BLaER1 (cell line): Measurements from ENCODE around the gene CHRNG.

Experiments used
- H3K27ac ChIP-seq: shearing (Covaris generic); formaldehyde crosslinking; 2 replicates; pipeline ENCODE4 v1.8.1; 2022
- H3K27me3 ChIP-seq: shearing (Covaris generic); formaldehyde crosslinking; 2 replicates; pipeline ENCODE4 v1.8.1; 2022
- H3K36me3 ChIP-seq: shearing (Covaris generic); formaldehyde crosslinking; 2 replicates; pipeline ENCODE4 v1.8.1; 2022
- H3K4me1 ChIP-seq: shearing (Covaris generic); formaldehyde crosslinking; 2 replicates; pipeline ENCODE4 v1.8.1; 2022
- H3K4me2 ChIP-seq: shearing (Covaris generic); formaldehyde crosslinking; 2 replicates; pipeline ENCODE4 v1.8.1; 2022
- H3K4me3 ChIP-seq: shearing (Covaris generic); formaldehyde crosslinking; 2 replicates; pipeline ENCODE4 v1.8.1; 2022
- H3K9ac ChIP-seq: shearing (Covaris generic); formaldehyde crosslinking; 2 replicates; pipeline ENCODE4 v1.8.1; 2022
- H3K9me3 ChIP-seq: shearing (Covaris generic); formaldehyde crosslinking; 2 replicates; pipeline ENCODE4 v1.8.1; 2022
- H4K20me1 ChIP-seq: shearing (Covaris generic); formaldehyde crosslinking; 2 replicates; pipeline ENCODE4 v1.8.1; 2022
- Cebpa-rat ChIP-seq: shearing (Covaris generic); IDR thresholded peaks from 2 replicates; pipeline ENCODE4 v1.8.1; 2022

CHRNG gene

DNA sequence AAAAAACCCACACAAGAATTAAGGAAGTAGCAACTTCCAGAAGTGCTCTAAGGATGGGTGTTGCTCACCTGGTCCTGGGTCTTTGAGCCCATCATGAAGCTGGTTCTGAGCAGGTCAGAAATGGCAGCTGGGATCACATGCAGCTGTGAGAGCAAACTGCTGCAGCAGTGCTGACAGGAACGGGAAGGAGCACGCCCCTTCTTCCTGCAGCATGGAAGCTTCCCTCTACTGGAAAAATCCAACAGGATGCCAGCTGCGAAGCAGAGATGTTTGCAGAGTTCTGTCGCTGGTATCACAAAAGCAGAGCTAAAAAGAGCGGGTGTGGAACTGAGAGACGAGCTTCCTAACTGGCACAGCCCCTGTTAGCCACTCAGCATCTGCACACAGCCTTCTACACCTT is 44.7 kb downstream of the CHRNG start:
- no peak overlapping the region for H3K4me3 ChIP-seq
- no peaks in the 10 kb centered on the region for H3K27me3 ChIP-seq
- no peaks in the 10 kb centered on the region for H4K20me1 ChIP-seq
- no peak overlapping the region for H3K4me2 ChIP-seq
- no peak overlapping the region for H3K9ac ChIP-seq
- H3K4me1 ChIP-seq: no peaks in the 10 kb centered on the region
- H3K27ac ChIP-seq: no peak overlapping the region
- peaks cover 58% of the 10 kb centered on the region for H3K36me3 ChIP-seq
- TF ChIP-seq Cebpa-rat: no peak
- no peaks in the 10 kb centered on the region for H3K9me3 ChIP-seq

DNA sequence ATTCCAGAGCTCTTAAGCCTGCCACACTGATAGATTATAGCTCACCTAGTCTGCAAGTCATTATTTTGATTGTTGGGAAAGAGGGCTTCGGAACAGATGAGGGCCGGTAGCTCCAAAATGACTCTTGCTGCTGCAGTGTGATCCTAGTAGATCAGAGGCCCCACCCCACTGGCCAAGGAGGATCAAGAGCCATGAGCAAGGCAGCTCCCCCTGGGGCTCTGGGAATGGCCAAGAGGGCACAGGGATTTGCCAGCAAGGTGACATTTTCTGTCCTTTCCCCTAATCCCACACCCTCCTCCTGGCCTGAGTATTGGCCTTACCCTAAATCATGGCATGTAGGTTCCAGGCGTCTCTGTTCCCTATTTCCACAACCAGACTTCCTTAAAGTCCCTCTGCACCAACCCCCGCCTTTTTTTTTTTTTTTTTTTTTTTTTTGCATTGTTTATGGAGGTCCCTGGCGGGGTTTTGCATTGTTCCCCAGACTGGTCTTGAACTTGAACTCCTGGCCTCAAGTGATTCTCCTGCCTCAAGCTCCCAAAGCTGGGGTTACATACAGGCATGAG is 47.5 kb downstream of the CHRNG start:
- no peak for TF ChIP-seq Cebpa-rat
- Histone ChIP-seq H4K20me1 (no peaks in the 10 kb centered on the region), H3K4me1 (no peaks in the 10 kb centered on the region), H3K27me3 (no peaks in the 10 kb centered on the region), H3K36me3 (peaks cover 34% of the 10 kb centered on the region), H3K4me2 (no peak overlapping the region), H3K4me3 (no peak overlapping the region), H3K27ac (no peak overlapping the region), H3K9me3 (no peaks in the 10 kb centered on the region), H3K9ac (no peak overlapping the region)

GRCh38 chr2:232587512-232587911 is 48.0 kb downstream of the CHRNG start:
- Histone ChIP-seq H3K27ac (no peak overlapping the region), H3K36me3 (peaks cover 29% of the 10 kb centered on the region), H3K27me3 (no peaks in the 10 kb centered on the region), H3K4me3 (no peak overlapping the region), H3K9me3 (no peaks in the 10 kb centered on the region), H3K4me2 (no peak overlapping the region), H4K20me1 (no peaks in the 10 kb centered on the region), H3K4me1 (no peaks in the 10 kb centered on the region), H3K9ac (no peak overlapping the region)
- TF ChIP-seq Cebpa-rat: no peak

DNA sequence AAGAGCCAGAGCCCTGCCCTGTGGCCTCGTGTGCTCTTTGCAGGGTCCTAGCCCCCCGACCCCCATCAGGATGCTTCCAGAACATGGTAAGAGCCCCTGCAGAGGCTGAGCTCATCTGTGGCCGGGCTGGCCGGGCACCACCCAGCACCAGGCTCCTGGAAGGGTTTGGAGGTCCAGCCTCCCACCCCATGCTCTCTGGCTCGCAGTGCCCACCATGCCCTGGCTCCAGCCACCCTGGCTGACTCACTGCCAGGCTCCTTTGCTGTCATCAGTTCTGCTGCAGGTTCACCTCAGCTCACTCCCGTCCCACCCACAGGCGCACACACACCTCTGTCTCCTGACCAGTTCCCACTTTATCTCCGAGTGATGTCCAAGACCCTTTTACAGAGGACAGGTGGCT is 48.5 kb downstream of the CHRNG start:
- no peaks in the 10 kb centered on the region for H3K27me3 ChIP-seq
- H3K9me3 ChIP-seq: no peaks in the 10 kb centered on the region
- H3K36me3 ChIP-seq: peaks cover 24% of the 10 kb centered on the region
- H3K4me2 ChIP-seq: no peak overlapping the region
- H3K9ac ChIP-seq: no peak overlapping the region
- no peak for TF ChIP-seq Cebpa-rat
- no peak overlapping the region for H3K4me3 ChIP-seq
- H4K20me1 ChIP-seq: no peaks in the 10 kb centered on the region
- H3K4me1 ChIP-seq: no peaks in the 10 kb centered on the region
- no peak overlapping the region for H3K27ac ChIP-seq

GRCh38 chr2:232588680-232589585 is 49.4 kb downstream of the CHRNG start:
- Histone ChIP-seq H3K9ac (no peak overlapping the region), H3K27ac (no peak overlapping the region), H3K4me3 (no peak overlapping the region), H3K36me3 (peaks cover 15% of the 10 kb centered on the region; the same call in 1 of the 2 replicates), H3K9me3 (no peaks in the 10 kb centered on the region), H3K4me1 (no peaks in the 10 kb centered on the region), H3K4me2 (no peak overlapping the region), H4K20me1 (no peaks in the 10 kb centered on the region), H3K27me3 (no peaks in the 10 kb centered on the region)
- no peak for TF ChIP-seq Cebpa-rat

DNA sequence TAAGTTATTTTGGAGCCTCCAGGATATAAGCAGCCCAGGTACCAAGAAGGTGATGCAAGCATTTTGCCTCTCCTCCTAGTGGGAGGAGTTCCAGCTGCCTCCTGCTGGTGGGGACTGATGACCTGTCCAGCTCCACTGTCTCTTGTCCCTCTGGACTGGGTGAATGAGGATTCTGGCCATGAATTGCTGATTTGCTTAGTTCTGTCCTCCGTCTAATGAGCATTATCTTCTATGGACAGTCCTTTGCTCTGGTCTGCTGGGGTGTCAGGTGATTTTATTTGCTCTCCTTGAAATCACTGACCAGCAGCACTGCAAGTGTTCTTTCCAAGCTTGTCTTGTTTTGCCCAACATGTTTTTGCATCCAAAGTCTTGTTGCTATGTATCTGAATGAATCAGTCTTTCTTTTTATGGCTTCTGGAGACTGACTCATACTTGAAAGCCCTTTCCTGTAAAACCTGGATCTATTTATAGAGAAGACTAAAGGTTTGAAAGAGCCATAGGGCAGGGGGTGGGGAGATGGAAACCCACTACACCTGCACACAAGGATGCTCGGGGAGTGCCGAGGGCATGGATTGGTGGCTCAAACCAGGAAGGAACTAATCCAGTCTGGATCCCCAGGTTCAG is 53.4 kb downstream of the CHRNG start:
- H3K4me2 ChIP-seq: no peak overlapping the region
- H3K27ac ChIP-seq: no peak overlapping the region
- no peak for TF ChIP-seq Cebpa-rat
- H3K9ac ChIP-seq: no peak overlapping the region
- H3K4me1 ChIP-seq: no peaks in the 10 kb centered on the region
- no peaks in the 10 kb centered on the region for H3K36me3 ChIP-seq
- H4K20me1 ChIP-seq: no peaks in the 10 kb centered on the region
- H3K4me3 ChIP-seq: no peak overlapping the region
- H3K9me3 ChIP-seq: no peaks in the 10 kb centered on the region
- H3K27me3 ChIP-seq: no peaks in the 10 kb centered on the region

DNA sequence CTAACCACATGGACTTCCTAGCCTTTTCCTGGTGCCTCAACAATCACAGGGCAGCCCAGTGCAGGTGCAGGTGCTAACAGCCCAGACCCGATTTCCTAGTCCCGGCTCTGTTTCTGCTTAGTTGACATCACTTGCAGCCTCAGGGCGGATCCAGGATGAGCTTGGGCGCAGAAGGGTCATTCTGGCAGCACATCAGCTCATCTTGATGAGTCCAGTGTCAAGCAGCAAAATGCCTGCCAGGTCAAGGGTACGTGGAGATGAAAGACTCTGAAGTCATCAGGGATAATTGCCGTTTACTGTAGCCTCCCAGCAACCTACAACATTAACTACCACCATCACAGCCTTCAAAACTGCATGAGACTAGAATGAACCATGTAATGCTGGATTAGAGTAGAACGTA is 54.5 kb downstream of the CHRNG start:
- no peaks in the 10 kb centered on the region for H3K36me3 ChIP-seq
- H3K4me3 ChIP-seq: no peak overlapping the region
- H4K20me1 ChIP-seq: no peaks in the 10 kb centered on the region
- H3K4me1 ChIP-seq: no peaks in the 10 kb centered on the region
- no peaks in the 10 kb centered on the region for H3K27me3 ChIP-seq
- no peak for TF ChIP-seq Cebpa-rat
- no peak overlapping the region for H3K4me2 ChIP-seq
- H3K9me3 ChIP-seq: no peaks in the 10 kb centered on the region
- H3K9ac ChIP-seq: no peak overlapping the region
- H3K27ac ChIP-seq: no peak overlapping the region
